Cardiac muscle cell (in vitro differentiated cells and primary cell): ENCODE results near the gene BAIAP2. TPM values are rescaled to one million over a fixed set of nuclear protein-coding genes. Genes with fewer than 3 reads are reported as not detected.
A peak's percentile ranks its signal among the peaks of the same experiment; 100 is the strongest.

Source experiments
- DNase-seq, 2 donors: peaks; one replicate each; pipeline versions ENCODE4 v3.0.0 to v3.0.0-alpha.2; 2010 to 2017; ENCODE audit warnings: low read depth in 1 of 2, low spot score in 1 of 2
- H3K27ac ChIP-seq: fragments of 200-600 bp; sonication (generic); 2 replicates; pipeline ENCODE4 v1.5.1; 2016
- H3K27me3 ChIP-seq: fragments of 200-600 bp; sonication (generic); 2 replicates; pipeline ENCODE4 v1.6.0; 2016; ENCODE audit warnings: control low read depth
- H3K36me3 ChIP-seq: fragments of 200-600 bp; sonication (generic); 2 replicates; pipeline ENCODE4 v1.5.1; 2016; ENCODE audit warnings: control low read depth
- H3K4me1 ChIP-seq: fragments of 200-600 bp; sonication (generic); 2 replicates; pipeline ENCODE4 v1.8.1; 2017; ENCODE audit warnings: low read depth, mild to moderate bottlenecking, mixed run types
- H3K4me3 ChIP-seq: fragments of 200-600 bp; sonication (generic); 2 replicates; pipeline ENCODE4 v1.5.1; 2016; ENCODE audit warnings: mild to moderate bottlenecking
- H3K9me3 ChIP-seq: fragments of 200-600 bp; sonication (generic); 2 replicates; pipeline ENCODE4 v1.5.1; 2017; ENCODE audit warnings: low read depth, mild to moderate bottlenecking, control low read depth
- polyA plus RNA-seq: library from polyadenylated mRNA; unstranded; fragments of >200 nt; fragmentation: Nextera tagmentation; extraction: Ambion mirVana; gene quantifications from 2 replicates; pipeline ENCODE4 v1.2.1, GENCODE V29; 2016
- total RNA-seq: library from RNA; depleted of rRNA; stranded (reverse); fragments of >200 nt; gene quantifications from 2 replicates; pipeline ENCODE4 v1.2.3, GENCODE V29; 2016
- TF ChIP-seq, protein P1 (sequence below): IDR thresholded peaks from 2 replicates; pipeline ENCODE4 v1.5.1; 2012; ENCODE audit warnings: low read depth, mild to moderate bottlenecking, low read length

Gene BAIAP2
- total and polyA plus RNA-seq, 2 experiments from 2014 or later: 22.5 to 24.9 TPM

DNA sequence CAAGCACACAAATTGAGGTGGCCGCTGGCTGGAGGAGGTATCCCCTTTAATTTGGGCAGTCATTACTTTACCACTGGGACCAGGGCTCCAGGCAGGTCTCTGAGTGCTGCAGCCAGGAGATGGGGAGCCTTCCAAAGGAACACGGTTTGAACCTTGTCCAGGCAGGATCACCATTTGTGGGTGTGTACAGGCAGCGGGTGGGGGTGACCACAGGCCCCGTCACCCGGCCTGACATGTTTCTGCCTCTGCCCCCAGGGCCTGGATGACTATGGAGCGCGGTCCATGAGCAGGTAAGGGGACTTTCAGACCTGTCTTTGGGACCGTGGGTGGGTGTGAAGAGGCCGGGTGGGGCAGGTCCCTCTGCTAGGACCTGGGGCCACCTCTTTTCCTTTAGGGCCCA is 73.3 kb downstream of the BAIAP2 start:
- H3K27ac ChIP-seq: no peak overlapping the region
- H3K27me3 ChIP-seq: no peaks in the 10 kb centered on the region
- H3K9me3 ChIP-seq: no peaks in the 10 kb centered on the region
- H3K4me3 ChIP-seq: no peak overlapping the region
- no peak for DNase-seq
- H3K36me3 ChIP-seq: no peaks in the 10 kb centered on the region
- peaks cover 8% of the 10 kb centered on the region for H3K4me1 ChIP-seq
- TF ChIP-seq, protein P1, sequence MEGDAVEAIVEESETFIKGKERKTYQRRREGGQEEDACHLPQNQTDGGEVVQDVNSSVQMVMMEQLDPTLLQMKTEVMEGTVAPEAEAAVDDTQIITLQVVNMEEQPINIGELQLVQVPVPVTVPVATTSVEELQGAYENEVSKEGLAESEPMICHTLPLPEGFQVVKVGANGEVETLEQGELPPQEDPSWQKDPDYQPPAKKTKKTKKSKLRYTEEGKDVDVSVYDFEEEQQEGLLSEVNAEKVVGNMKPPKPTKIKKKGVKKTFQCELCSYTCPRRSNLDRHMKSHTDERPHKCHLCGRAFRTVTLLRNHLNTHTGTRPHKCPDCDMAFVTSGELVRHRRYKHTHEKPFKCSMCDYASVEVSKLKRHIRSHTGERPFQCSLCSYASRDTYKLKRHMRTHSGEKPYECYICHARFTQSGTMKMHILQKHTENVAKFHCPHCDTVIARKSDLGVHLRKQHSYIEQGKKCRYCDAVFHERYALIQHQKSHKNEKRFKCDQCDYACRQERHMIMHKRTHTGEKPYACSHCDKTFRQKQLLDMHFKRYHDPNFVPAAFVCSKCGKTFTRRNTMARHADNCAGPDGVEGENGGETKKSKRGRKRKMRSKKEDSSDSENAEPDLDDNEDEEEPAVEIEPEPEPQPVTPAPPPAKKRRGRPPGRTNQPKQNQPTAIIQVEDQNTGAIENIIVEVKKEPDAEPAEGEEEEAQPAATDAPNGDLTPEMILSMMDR: no peak

DNA sequence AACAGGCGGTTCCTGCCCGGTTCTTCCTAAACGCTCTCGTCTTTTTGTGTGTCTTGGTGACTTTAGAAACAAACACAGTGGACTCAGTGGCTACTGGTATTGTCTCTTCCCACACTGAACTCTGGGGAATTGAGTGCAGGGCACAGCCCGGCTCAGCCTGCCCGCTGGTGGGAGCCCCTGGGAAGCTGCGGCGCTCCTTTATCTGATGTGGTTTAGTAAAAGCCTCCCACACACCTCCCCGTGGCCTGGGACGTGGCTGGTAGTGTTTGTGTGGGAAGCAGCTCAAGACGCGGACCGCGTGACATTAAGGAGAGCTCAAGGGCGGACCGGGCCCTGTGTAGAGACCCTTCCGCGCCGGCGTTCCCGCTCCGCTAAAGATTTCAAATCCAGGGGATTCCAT is 75.0 kb downstream of the BAIAP2 start:
- DNase-seq: peak in 1 of 2 donors; percentile 26
- no peaks in the 10 kb centered on the region for H3K27me3 ChIP-seq

DNA sequence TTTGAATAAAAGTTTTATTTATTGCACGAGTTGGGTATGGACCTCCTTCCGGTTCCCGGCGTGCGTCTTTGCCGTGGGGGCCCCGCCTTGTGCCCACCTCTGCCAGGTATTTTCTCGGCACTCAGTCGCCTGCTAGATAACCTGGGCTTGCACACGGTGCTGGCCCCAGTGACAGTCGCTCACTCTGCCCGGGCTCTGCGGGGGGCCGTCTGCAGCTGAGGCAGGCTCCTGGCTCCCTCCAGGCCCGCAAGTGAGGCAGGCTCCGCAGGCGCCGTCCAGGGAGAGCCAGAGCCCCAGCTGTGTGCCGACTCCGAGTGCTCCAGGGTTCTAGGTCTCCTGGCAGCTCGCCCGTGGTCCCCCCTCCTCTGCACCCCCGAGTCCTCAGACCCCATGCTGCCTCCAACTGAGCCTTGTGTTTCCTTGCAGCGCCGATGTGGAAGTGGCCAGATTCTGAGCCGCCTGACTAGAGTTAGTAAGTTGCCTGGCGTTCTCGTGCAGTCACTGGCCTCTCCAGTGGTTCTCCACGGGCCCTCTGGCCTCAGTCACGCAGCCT is 75.6 kb downstream of the BAIAP2 start:
- DNase-seq: no peak
- Histone ChIP-seq H3K4me3 (no peak overlapping the region), H3K27me3 (no peaks in the 10 kb centered on the region), H3K36me3 (no peaks in the 10 kb centered on the region), H3K4me1 (peaks cover 11% of the 10 kb centered on the region), H3K27ac (no peak overlapping the region), H3K9me3 (no peaks in the 10 kb centered on the region)
- TF ChIP-seq, protein P1: no peak

More for the DNA sequence above, 75.0 kb downstream of the BAIAP2 start:
- no peak overlapping the region for H3K4me3 ChIP-seq
- no peaks in the 10 kb centered on the region for H3K9me3 ChIP-seq
- TF ChIP-seq, protein P1: no peak
- no peak overlapping the region for H3K27ac ChIP-seq
- H3K4me1 ChIP-seq: peaks cover 11% of the 10 kb centered on the region
- H3K36me3 ChIP-seq: no peaks in the 10 kb centered on the region

DNA sequence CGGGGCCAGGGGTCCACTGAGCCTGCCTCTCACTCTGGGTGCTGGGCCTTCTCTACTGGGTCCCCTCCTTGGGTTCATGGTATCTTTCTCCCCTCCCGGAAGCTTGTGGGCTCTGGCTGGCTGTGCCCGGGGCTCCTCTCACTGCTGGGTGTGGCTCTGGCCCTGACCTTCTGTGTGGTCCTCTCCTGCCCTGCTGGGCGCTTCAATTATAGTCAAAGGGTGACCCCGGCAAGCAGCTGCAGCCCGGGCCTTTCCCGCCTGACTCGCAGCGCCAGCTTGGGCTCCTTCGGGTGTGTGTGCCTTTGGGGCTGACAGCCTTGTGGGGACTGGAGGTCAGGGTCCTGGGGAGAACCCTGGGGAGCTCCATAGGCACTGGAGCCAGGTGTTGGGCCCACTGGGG is 76.1 kb downstream of the BAIAP2 start:
- DNase-seq: no peak
- Histone ChIP-seq H3K36me3 (no peaks in the 10 kb centered on the region), H3K4me3 (no peak overlapping the region), H3K27ac (no peak overlapping the region), H3K4me1 (peaks cover 11% of the 10 kb centered on the region), H3K27me3 (no peaks in the 10 kb centered on the region), H3K9me3 (no peaks in the 10 kb centered on the region)
- TF ChIP-seq, protein P1: no peak

DNA sequence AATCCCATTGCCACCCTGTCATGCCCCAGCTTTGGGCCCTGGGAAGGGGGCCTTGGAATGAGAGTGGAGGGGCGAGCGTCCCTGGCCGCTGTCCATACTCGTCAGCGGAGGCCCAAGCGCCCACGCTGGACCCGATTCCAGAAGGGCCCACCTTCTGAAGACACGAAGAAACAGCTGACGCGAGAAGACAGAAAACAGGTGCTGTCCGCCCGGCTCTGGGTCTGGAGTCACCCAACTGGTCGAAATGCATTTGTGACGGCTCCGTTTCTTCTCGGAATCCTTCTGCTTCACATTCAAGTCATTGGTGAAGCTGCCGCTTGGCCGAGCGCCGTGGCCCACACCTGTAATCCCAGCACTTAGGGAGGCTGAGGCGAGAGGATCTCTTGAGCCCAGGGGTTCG is 77.5 kb downstream of the BAIAP2 start:
- H3K36me3 ChIP-seq: no peaks in the 10 kb centered on the region
- DNase-seq: no peak
- TF ChIP-seq, protein P1: no peak
- peaks cover 11% of the 10 kb centered on the region for H3K4me1 ChIP-seq
- H3K27ac ChIP-seq: peak overlapping the region; percentile 28
- H3K4me3 ChIP-seq: no peak overlapping the region
- H3K9me3 ChIP-seq: no peaks in the 10 kb centered on the region
- H3K27me3 ChIP-seq: no peaks in the 10 kb centered on the region
